ENCODE data around the gene TSEN15.
"Not testable (repeated sequence)": the region's sequence is repeated elsewhere in the genome, so short reads cannot be mapped to it uniquely, and the experiment has no call there.

The TSEN15 gene

DNA sequence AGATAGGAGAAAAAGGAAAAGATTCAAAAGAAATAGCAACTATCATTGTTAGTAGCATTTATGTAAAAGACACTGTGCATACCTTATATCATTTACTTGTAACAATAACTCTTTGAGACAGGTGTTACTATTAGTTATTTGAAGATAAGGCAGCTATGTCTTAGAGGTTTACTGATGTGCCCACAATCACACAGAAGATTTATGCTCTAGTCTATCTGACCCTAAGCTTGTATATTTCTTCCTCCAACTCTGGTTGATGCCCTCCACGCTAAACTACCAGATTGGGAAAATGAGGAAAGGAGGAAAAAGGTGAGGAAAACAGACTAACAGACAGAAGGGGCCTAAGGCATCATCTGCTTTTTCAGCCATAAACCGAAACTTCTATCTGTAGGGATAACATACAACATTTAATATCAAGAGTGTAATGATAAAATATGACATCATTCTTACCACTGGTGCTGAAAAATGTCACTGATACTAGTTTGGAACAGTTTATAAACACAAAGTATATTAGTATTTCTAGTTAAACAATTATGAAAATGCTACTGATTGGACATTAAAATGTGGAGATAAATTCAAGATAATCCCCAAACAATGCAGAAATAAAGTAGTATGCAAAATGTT lies 19.1 kb upstream of the TSEN15 start:
- DNase-seq, result no peak

DNA sequence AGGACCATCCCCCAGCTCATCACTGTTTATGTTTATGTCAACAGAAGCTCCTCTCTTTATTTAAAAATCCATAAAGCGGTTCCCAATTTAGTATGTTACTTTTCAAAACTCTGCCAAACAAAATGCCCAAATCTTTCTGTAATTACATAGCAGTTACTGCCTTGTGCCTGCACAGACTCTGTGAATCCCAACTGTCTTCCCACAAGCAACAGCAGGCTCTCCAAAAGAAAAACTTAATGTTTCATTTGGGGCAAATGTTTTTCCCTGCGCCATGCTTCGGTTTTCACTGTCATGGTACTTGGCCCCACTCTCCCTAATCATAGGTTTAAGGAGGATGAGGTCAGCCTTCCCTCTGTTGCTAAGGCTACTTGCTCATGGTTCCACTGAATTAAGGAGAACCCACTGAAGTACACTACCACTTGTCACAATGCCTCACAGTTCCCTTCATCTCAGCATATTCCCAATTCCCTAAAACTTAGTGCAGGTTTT lies 18.6 kb upstream of the TSEN15 start:
- DNase-seq, result no peak

DNA sequence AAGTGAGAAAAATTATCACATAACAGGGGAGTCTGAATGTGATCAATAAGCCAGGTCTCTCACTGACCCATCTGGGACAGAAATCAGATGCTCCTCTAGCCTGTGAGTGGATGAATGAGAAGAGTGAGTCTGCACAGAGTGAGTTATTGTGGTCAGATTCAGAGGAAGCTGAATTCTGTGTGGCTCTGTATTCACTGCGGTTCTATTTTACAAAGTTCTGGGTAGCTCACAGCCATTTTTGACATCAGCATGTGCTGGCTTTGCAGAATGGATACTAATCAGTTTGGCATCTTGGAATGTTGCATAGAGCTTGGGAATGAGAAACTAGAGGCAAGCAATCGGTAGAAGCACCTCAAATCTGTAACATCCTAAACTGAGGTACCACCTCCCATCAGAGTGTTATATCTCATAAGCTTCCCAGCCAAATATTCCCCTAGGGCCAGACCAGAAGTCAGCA lies 17.8 kb upstream of the TSEN15 start:
- DNase-seq, result no peak

DNA sequence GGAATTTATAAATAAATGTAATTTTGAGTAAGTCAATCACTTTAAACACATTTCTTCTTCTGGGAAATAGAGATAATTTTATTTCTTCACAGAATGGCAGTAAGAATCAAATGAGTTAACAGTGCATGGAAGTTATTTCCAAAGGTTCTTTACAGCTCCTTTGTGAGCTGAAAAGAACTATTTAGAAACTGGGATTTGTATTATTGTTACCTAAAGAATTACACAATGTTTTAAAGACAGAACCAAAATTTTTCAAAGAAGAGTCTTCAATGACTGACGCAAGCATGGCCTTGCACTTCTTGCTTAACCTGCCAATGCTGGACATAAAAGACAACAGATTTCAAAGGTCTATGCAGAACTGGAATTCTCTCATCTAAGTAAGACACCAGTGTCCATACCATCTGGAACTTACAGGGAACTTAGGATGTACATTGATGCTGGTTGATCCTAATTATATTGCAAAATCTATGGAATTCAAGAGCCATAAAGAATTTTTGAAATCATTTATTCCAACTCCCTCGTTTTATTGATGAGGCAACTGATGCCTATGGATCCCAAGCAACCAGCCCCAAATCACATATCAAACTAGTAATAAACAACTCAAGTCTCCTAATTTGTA lies 16.7 kb upstream of the TSEN15 start:
- DNase-seq, result no peak

DNA sequence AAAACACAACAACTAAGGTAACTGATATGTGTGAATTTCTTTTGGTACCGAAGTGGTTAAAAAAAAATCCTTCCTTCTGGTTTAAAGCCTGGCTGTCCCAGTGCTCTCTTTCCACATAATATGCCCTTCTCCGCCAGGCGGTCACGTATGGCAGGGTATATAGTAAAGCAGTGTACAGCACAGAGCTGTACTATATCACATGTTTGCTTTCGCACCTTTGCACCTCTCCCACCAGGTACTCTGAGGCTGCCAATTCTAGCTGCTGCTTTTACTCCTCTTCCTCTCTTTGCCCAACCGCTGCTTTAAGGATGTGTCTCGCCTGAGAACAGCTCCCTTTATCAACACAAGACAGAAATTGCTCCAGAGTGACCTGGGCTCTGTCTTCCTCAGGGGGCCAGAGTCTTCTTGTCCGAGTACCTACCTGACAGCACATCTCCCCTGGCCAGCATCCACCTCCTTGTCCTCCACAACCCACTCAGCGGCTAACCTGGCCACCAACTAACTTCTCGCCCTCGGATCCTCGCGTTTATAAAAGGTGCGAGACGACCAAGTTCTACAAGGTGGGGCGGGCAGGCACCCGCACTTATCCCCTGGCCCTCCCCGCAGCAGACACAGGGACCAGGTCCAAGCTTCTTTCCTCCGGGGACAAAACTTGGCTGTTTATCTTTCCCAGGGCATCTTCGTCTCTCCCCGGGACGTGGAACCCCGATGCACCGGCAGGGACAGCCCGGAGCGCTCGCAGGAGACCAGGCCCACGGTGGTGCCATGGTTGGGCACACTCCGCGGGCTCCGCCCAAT lies 15.6 kb upstream of the TSEN15 start:
- DNase-seq, result no peak

DNA sequence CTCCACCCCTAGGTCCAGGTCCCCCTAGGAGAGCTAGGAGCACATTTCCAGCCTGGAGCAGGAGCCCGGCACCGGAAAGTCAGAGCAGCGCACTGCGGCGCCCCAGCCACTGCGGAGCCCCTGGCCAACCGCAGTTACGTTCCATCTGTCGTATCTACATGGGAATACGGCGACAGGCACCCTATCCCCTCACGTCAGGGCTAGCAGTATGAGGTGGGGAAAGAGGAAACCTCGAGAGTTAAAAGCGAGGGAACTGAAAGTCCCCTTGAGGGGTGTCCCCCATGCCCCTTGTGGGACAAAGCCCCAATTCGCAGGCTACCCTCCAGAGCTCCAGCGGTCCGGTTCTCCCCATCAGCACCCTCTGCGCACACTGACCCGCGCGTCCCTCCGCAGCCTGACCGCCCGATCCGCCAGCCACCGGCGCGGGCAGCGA lies 15.0 kb upstream of the TSEN15 start:
- peak; percentile 57 for DNase-seq

DNA sequence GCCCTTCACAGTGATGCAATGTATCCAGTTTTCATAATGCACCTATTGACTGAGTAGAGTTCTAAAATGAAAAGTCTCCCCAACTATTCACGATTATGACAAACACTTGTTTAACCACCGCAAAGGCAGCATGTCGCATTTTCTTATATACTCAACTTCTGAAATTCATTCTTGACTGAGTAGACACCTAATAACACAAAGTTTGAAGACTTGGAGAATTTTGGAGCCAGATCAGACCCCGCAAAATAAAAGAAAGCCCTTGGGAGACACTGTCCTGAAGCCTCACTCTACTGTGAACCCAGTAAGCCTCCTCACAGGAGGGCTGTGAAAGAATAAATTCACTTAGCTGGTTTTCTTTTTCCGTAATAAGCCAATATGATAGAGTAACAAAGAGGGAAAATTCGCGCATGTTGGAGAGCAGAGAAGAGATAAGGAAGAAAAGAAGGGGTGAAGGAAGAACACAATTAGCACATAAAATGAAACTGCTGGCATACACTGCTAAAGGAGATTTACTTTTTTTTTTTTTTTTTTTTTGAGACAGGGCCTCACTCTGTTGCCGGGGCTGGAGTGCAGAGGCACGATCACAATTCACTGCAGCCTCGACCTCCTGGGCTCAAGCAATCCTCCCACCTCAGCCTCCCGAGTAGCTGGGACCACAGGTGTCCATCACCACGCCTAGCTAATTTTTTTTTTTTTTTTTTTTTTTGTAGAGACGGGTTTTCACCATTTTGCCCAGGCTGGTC lies 13.5 kb upstream of the TSEN15 start:
- no peak for DNase-seq

DNA sequence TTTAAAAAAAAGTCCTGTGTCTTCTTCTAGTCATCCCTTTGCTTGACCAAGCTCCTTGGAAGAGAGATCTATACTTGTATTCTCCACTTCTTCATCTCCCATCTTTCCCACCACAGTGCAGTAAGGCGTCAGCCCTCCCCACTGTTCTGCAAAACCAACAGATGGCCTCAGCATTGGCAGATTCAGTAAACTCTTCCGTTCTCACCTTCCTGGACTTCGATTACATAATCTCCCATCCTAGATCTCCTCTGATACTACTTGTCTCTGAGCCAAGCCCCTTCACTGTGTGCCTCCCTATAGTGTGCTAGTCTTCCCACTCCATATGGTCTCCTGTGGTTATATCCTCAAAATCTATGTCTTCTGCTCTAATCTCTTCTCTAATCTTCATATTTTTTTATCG lies 12.4 kb upstream of the TSEN15 start:
- DNase-seq, result peak; percentile 44

DNA sequence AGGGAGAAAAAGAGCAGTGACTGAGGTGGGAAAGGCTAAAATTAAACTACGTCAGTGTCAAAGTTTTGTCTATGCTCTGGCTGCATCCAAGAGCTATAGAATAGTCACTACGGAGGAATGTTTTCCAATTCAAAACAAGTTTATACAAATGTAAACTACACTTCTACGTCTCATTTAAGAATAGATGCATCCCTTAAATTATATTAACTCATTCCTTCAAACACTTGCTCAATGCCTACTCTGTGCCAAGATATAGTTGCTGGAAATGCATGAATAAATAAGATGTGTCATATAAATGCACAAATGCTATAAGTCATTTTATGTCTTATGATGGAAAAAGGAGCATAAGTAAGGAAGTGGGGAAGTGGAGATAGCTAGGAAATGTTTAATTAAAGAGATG lies 9.8 kb upstream of the TSEN15 start:
- no peak for DNase-seq

DNA sequence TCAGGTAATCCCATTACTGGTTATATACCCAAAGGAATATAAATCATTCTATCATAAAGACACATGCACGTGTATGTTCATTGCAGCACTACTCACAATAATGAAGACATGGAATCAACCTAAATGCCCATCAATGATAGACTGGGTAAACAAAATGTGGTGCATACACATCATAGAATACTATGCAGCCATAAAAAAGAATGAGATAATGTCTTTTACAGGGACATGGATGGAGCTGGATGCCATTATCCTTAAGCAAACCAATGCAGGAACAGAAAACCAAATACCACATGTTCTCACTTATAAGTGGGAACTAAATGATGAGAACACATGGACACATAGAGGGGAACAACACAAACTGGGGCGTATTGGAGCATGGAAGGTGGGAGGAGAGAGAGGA lies 8.2 kb upstream of the TSEN15 start:
- not testable (repeated sequence) for DNase-seq

DNA sequence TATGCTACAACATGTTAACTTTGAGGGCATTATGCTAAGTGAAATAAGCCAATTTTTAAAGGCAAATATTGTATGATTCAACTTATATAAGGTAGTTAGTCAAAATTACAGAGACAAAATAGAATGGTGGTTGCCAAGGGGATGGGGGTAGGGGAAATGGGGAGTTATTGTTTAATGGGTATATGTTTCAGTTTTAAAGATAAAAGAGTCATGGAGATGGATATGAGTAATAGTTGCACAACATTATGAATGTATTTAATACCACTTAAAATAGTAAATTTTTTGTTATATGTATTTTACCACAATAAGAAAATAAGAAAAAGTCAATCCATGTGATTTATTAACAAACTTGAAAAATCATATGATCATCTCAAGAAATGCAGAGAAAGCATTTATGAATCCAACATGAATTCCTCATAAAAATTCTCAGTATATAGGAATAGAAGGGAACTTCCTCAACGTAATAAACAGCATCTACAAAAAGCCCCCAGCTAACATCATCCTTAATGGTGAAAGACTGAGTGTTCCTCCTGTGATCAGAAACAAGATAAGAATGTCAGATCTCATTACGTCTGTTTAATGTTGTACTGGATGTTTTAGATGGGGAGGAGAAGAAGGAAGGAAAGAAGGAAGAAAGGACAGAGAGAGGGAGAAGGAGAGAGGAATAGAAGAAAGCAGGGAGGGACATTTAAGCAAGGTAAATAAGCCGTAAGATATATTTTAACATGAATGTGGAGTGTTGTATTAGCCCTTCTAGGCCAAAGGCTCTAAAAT lies 6.7 kb upstream of the TSEN15 start:
- no peak for DNase-seq

DNA sequence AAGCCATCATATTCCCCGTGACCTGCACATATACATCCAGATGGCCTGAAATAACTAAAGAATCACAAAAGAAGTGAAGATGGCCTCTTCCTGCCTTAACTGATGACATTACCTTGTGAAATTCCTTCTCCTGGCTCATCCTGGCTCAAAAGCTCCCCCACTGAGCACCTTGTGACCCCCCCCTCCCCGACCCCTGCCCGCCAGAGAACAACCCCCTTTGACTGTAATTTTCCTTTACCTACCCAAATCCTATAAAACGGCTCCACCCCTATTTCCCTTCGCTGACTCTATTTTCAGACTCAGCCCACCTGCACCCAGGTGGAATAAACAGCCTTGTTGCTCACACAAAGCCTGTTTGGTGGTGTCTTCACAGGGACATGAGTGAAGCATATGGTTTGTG lies 4.0 kb upstream of the TSEN15 start:
- DNase-seq, result not testable (repeated sequence)

DNA sequence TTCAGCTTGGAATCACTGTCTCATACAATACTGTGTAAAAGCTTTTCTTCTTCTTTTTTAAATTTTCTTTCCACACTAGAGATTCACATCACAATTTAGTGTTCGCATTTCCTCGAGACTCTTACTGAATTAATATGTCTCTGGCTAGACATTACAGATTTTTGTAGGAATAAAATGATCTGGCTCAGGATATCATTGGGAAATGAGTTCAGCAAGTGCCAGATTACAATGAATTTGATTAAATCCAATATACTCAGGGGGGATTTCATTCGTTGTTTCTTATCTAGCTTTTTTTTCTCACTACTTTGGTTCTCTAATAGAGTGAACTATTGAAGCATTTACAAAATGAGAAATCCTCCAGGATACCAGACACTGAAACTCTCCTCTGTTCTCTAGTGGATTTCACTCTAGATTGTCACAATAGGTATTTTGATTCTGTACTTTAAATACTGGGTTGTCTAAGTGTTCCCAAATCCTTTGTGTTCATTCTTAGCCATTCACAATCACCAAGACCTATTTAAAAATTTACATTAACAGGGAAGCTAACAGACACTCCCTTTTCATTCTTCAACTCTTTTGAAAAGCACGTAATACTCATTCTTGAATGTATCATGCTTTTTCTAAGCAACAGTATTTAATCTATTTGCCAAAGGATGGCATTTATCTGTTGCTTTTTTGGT lies 2.8 kb upstream of the TSEN15 start:
- no peak for DNase-seq

DNA sequence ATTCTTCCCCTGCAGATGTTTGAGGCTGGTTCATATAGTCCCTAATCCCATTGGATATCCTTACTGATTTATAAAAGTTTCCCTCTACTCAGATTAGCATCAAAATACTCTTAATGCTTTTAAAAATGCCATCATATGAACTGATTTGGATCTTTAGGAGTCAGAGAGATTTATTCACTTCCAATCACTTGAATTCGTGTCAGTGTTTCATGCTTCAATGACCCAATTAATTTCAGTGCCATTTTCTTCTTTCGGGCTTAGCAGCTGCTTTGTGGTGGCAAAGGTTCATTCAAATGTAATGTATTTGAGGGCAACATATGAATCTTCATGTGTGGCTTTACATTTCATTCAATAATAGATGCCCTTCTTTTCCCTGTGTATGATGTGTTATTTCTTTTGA lies 2.2 kb upstream of the TSEN15 start:
- DNase-seq, result no peak

DNA sequence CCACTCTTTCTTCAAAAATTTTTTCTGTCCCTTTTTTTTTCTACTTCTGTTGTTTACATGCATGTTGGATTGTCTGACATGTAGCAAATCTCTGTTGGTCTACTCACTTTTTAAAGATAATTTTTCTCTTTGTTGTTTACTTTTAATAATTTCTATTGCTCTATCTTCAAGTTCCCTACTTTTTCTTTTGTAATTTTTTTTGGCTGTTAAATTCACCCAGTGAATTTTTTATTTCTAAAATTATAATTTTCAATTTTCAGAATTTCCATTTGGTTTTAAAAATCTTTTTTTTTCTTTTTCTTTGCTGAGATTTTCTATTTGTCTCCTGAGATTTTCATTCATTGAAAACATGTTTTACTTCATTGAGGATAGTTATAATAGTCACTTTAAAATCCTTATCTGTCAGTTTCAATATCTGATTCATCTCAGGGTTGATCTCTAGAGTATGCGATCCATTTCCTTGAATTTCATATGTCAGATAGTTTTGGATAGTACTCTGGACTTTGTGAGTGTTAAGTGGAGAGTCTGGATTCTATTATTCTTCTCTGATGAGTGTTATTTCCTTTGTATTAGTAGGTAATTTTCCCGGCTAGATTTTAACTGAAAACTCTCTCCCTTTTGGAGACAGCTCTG lies 1.6 kb upstream of the TSEN15 start:
- DNase-seq, result no peak

DNA sequence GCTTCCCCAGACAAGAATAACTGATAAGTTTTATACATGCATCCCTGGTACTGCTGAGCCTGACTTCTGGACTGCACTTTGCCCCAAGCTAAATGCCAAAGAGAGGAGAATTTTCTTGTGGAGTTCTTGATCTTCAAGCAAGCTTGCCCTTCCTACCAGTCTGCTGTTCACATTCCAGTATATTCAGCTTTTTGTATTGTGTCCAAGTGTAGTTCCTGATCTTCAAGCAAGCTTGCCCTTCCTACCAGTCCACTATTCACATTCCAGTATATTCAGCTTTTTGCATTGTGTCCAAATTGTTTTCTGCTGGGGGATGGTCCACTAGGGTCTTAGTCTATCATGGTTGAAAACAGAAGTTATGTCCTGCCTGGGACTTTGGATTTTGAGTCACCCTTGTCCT lies 894 bp upstream of the TSEN15 start:
- no peak for DNase-seq

DNA sequence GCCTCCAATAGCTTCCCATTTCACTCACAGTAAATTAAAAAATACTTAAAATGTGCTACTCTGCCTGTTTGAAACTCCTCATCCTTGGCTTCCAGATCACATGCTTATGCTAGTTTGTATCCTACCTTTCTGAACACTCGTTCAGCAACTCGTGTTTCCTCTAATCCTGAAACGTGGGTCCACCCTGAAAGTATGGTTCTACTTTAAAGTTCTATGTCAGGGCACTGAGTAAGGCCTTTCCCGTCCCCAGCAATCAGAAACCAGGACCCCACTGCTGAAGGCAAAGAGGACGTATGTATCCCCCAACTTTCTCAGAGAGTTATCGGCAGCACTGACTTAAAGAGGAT lies 419 bp upstream of the TSEN15 start:
- DNase-seq, result no peak

DNA sequence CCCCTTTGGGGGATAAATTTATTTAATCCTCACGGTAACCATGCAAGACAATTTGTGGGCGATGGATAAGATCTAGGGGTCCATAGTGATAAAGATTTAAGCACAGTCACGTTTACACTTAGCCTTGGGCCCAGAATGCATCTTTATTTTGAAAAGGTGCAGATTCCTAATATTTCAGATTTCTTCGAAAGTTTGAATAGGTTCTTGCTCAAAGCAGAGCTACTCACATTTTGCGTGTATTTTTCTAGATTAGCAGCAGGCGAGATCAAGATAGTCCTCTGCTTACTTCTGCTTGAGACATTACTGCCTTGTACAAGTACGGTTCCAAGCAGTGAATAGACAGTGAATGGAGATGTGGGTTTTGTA lies 647 bp downstream of the TSEN15 start:
- no peak for DNase-seq

DNA sequence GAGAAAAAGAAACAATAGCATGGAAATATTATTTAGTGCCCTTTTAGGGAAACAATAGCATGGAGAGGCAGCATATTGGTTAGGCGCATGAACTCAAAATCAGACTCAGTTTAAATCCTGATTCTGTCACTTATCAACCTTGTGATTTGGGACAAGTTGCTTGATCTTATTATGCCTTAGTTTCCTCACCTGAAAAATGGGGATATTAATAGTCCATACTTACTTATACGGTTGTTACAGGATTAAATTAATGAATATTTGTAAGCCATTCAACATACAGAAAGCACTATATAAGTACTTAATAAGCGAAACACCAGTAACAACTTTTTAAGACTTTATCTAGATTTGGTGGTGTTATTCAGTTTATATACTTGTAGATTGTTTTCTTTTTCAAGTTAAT lies 1.2 kb downstream of the TSEN15 start:
- no peak for DNase-seq

DNA sequence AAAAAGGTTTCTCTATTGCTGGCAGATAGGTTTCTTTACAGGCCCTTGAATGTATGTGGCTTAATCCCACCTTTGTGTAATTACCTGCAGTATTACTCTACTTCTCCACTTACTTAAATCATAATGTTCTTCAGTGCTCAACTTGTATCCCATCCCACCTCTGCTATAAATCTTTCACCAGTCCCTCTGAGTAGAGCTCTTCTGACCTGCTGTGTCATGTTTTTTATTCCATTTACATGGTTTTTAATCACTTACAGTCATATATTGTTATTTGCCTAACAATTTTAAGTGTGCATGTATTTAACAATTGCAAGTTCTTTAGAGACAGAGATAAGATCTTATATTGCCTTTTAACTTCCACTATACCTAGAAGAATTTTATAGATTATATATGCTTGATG lies 2.4 kb downstream of the TSEN15 start:
- no peak for DNase-seq

DNA sequence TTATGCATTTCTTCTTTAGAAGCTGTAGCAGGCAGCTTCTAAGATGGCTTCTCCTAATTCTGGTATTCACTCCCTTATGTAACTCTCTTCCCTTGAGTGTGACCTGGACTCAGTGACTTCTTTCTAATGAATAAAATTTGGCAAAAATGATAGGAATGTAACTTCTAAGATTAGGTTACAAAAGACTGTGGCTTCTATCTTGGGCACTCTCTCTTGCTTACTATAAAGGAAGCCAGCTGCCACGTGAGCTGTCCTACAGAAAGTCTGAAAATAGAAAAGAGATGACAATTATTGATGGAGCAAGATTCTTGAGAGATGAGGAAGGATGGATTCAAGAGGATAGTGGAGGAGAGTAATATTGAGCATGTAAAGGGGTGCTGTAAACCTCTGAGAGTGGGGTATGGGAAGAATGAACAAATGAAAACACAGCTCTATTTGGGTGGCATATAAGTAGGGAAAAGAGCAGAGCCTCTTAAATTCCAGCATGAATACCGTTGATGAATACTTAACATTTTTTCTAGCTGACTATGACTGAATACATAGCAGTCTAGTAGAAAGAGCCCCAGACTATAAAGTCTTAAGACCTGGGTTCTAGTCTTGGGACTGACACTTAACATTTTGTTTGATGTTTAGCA lies 5.5 kb downstream of the TSEN15 start:
- no peak for DNase-seq

All from DMS 273 treated with DMSO at 0.1 percent for 48 hours (cell line).